ENCODE measurements around the gene ELAVL2.
"Not testable (repeated sequence)": the region's sequence is repeated elsewhere in the genome, so short reads cannot be mapped to it uniquely, and the experiment has no call there.

ELAVL2 gene

DNA sequence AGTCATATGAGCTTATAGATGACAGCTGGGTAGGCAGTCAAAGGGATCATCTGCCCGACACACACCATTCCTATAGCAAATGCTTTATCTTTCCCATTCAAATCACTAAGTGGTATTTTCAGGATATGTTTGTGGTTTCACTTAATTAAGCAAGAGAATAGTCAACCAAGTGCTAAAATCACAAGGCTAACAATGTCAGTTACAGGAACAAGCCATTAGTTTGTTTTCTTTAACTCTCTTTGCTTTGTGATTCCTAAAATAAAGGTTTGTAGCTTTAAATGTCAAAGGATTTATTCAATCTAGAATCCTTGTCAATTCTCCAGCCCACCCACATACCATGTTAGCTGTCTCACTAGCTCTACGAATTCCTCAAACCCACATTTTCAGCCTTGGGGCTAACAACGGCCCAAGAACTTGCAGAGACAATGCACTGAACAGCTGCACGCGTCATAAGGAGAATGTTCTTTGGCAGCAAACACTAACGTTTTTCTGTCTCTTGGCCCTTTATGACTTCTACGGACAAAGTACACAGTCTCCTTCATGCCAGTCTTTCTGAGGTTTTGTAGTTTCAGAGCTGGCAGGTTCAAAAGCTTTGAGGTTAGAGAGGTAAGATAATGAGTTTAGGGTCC lies 56.6 kb downstream of the ELAVL2 start:
- DNase-seq, result no peak

DNA sequence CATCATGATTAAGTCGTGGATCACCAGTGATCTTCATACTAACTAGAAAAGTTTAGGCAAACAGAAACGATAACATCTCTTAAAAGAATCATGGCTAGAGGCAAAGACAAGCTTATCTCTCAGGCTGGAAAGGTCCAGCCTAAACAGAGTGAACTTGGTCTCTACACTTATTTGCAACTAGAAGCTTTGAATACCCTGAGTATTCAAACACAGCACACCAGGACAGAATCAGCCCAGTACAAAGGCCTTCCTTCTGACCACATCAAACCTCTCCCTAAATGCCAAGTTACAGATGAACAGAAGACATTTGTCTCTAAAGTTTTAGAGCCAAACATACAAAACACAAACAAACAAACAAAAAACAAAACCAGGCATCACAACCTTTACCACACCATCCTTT lies 57.2 kb downstream of the ELAVL2 start:
- DNase-seq, result no peak

GRCh38 chr9:23766613-23767012 lies 59.4 kb downstream of the ELAVL2 start:
- DNase-seq, result no peak

- DNase-seq, result no peak
Measured at GRCh38 chr9:23765561-23765960, 60.5 kb downstream of the ELAVL2 start.

- DNase-seq, result no peak
Measured at GRCh38 chr9:23764219-23764618, 61.8 kb downstream of the ELAVL2 start.

DNA sequence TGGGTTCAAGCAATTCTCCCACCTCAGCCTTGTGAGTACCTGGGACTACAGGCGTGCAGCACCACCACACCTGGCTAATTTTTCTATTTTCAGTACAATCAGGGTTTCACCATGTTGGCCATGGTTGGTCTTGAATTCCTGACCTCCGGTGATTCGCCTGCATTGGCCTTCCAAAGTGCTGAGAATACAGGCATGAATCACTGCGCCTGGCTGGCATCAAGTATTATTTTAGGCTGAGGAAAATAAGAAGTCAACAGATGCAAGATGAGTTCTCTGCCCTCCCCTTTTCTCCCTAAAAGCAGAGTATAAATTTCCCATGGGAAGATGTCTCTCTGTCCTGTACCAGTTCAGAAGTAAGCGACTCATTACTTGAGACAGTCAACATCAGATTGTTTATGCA lies 71.5 kb downstream of the ELAVL2 start:
- DNase-seq, result no peak

DNA sequence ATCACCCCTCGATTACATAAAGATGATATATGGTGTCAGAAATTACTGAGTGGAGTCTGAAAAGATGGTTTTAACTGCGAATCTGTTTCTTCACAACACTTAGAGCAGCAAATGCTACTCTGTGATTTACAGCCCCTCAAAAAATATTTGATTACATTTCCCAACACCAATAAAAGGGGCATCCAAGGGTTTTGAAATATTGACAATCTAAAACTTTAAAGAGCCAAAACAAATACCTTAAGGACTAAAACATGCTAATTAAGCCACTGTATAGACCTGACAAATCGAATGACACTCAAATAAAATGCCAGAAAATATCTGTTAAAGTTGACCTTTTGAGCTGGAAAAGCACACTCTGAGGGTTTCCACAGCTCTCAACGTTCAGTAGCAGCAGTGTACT lies 73.2 kb downstream of the ELAVL2 start:
- DNase-seq, result no peak

- no peak for DNase-seq
Measured at GRCh38 chr9:23751633-23752032, 74.4 kb downstream of the ELAVL2 start.

DNA sequence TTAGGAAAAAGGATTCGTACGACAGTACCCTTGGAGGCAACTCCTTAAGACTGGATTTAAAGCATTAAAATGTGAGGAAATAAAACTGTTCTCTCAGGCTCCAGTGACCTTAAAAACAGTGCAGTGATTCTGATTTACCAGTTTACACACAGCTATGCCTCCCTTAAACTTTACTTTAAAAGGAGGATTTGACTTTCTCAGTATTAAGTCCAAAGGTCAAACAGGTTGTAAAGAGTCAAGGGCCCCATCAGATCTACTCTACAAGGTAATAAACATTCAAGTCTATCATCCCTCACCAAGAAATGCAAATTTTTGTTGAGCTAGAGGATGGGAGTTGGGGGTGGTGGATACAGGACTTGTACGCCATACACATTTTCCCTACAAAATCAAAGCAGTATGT lies 75.2 kb downstream of the ELAVL2 start:
- no peak for DNase-seq

DNA sequence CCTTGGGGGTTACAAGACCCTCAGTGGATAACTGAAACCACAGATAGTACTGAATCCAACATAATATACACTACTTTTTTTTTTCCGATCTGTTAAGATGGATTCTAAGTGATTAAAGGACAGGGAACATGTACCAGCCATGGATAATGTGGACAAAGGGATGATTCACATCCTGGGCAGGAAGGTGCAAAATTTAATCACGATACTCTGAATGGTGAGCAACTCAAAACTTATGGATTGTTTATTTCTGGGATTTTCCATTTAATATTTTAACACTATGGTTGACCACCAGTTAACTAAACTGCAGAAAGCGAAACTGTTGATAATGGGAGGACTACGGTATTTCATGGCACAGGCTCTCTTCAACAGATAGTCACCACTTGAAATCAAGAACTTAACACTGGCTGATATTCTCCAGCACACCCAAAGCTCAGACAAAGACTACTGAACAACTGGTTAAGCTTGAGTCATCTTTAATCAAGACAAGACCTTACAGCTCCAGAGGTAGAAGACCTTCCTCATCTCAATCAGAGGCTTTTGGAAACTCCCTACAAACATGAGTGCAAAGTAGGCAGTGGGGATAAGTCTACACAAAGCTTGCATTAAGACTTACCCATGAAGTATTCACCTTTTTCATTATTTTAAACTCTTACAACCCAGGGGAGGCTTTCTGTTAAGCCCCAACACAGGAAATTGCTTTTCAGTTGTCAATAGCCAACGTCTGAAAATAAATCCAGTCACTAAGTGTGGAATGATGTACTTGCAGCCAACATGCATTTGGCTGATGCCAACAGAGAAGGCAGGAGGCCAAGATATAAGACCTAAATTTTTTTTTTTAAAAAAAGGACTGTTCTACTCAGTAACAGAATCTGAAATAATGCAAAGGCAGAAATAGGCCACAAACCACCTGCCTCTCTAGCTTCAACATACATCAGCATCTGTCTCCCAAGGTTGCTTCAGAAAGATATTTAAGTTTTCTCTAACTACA lies 78.7 kb downstream of the ELAVL2 start:
- DNase-seq, result no peak

DNA sequence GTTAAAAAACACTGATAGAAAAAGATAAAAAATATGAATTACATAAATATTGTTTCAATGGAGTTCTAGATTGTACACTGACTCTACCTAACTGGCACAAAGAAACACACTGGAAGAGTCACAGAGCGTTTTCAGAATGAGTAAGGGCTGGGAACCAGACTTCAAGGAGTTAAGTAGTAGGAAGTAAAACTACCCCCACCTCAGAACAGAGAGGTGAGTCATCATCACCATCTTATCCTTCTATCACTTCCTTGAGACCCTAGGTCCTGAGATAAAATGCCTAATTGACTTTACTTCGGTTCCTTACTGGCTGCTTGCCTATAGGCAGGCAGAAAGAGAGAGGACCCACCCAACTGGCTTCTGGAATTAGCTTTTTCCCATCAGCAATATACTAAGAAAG lies 79.7 kb downstream of the ELAVL2 start:
- DNase-seq, result no peak

DNA sequence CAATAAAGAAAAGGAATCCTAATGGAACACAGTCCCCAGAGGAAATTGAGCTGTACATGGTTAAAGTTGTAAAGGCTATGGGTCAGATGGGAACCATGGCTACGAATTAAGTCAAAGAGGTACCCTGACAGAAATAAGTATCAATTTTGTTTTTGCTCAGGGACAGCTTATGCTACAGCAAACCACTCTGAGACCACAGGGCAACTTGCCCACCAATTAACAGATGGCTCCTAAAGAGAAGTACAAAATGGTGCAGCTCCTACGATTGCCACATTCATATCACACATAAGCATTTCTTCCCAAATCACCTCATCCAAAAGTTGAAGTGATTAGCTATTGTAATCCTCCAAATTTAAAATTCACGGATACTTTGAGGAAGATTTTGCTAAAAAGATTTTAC lies 83.0 kb downstream of the ELAVL2 start:
- no peak for DNase-seq

DNA sequence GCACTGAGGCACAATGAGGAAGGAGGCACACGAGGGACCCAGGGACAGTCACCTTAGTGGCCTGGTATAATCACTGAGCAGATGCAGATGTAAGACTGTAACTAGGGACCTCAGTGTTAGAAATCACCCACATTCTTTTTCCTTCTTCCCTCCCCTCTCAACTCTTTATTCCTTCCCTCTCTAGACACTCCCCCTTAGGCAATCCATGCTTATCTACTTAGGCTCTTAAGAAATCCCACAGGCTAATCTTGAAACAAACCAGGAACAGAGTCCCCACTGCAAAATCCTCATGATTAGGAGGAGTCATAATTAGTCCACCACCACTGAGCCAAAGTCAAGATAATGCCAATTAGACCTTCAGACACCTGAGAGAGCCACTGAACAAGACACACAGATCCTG lies 84.7 kb downstream of the ELAVL2 start:
- no peak for DNase-seq

GRCh38 chr9:23740531-23740930 lies 85.5 kb downstream of the ELAVL2 start:
- DNase-seq, result no peak

- no peak for DNase-seq
Measured at GRCh38 chr9:23739753-23740152, 86.3 kb downstream of the ELAVL2 start.

GRCh38 chr9:23736293-23736692 lies 89.7 kb downstream of the ELAVL2 start:
- DNase-seq, result no peak

- DNase-seq, result no peak
Measured at GRCh38 chr9:23733495-23734078, 92.5 kb downstream of the ELAVL2 start.

- no peak for DNase-seq
Measured at GRCh38 chr9:23731353-23731752, 94.7 kb downstream of the ELAVL2 start.

- no peak for DNase-seq
Measured at GRCh38 chr9:23730364-23730763, 95.7 kb downstream of the ELAVL2 start.

- no peak for DNase-seq
Measured at GRCh38 chr9:23728736-23729135, 97.3 kb downstream of the ELAVL2 start.

DNA sequence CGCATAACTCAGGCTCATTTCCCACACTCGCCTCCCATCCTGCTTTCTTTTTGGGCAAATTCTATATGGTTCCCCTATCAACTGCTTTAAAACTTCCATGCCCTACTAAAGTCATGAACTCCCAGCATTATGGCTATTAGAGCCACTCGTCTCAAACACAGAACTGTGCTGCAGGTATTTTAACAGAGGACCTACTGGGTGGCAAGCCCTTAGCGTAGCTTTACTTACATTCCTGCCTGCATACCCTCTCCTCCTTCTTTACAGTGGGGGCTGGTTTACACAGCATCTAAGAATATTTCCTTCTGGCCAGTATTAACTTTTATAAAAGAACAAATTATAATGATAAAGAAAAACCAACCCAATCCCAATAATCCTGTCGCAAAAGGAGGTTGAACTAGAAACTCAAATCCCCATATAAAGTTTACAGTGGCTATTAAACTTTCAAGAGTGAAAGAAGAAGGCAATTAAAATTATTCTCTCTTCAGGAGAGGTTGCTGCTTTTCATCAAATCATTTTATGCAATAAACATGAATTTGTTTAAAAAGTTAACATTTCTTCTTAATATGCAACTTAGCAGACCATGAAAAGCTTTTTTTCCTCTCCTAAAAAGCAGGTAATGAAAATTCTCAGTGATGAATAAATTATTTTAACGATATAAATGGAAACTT lies 100.6 kb downstream of the ELAVL2 start:
- no peak for DNase-seq

DNA sequence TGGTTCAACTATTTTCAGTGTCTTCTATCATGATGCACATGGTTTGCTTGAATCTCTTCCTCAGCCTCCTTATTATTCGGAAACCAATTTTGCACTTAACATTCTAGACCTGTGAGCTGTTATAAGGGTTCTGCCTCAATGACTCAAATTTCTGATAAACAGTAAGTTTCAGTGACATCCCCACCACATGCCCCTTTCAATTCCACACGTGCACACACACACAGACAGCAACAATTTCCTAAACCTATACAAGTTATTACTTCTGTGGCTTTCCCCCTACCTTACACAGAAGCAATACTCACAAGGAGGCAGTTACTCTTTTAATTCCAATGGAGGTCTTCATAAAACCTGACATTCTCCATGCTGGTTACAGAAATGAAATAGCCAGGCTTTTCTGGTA lies 102.4 kb downstream of the ELAVL2 start:
- DNase-seq, result no peak

GRCh38 chr9:23723048-23723447 lies 103.0 kb downstream of the ELAVL2 start:
- DNase-seq, result not testable (repeated sequence)
